Activated CD4-positive, CD25-positive, alpha-beta regulatory T cell treated with anti-CD3 and anti-CD28 coated beads, Interleukin-2, amount 50 U/mL, for 24 hours (primary cell): ENCODE results near the gene PFDN2.

Source experiments
- ATAC-seq, 2 donors: fragments of 150-1000 bp; cut with Tn5 transposase; one replicate each; pipeline ENCODE4 v1.10.0; 2021; ENCODE audit warnings: mild to moderate bottlenecking in 1 of 2, moderate library complexity in 1 of 2

PFDN2 gene

GRCh38 chr1:161051219-161051618 lies 66.6 kb downstream of the PFDN2 start:
- ATAC-seq: no peak
